HL-60 (cell line): ENCODE results near the gene NUFIP2.

Experiments used
- GABPA ChIP-seq: IDR thresholded peaks from 2 replicates; pipeline ENCODE4 v1.6.1; 2012; ENCODE audit warnings: low read depth
- POLR2AphosphoS5 ChIP-seq: IDR thresholded peaks from 2 replicates; pipeline ENCODE4 v1.6.1; 2012; ENCODE audit warnings: low read depth
- TF ChIP-seq, protein P1 (sequence below): IDR thresholded peaks from 2 replicates; pipeline ENCODE4 v1.6.1; 2012; ENCODE audit warnings: low read depth; ENCODE audit not compliant: insufficient replicate concordance

- no peak for TF ChIP-seq POLR2AphosphoS5
- TF ChIP-seq, protein P1, sequence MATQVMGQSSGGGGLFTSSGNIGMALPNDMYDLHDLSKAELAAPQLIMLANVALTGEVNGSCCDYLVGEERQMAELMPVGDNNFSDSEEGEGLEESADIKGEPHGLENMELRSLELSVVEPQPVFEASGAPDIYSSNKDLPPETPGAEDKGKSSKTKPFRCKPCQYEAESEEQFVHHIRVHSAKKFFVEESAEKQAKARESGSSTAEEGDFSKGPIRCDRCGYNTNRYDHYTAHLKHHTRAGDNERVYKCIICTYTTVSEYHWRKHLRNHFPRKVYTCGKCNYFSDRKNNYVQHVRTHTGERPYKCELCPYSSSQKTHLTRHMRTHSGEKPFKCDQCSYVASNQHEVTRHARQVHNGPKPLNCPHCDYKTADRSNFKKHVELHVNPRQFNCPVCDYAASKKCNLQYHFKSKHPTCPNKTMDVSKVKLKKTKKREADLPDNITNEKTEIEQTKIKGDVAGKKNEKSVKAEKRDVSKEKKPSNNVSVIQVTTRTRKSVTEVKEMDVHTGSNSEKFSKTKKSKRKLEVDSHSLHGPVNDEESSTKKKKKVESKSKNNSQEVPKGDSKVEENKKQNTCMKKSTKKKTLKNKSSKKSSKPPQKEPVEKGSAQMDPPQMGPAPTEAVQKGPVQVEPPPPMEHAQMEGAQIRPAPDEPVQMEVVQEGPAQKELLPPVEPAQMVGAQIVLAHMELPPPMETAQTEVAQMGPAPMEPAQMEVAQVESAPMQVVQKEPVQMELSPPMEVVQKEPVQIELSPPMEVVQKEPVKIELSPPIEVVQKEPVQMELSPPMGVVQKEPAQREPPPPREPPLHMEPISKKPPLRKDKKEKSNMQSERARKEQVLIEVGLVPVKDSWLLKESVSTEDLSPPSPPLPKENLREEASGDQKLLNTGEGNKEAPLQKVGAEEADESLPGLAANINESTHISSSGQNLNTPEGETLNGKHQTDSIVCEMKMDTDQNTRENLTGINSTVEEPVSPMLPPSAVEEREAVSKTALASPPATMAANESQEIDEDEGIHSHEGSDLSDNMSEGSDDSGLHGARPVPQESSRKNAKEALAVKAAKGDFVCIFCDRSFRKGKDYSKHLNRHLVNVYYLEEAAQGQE: no peak
- no peak for TF ChIP-seq GABPA
Observed at GRCh38 chr17:29278692-29279091, 15.3 kb downstream of the NUFIP2 start.
